Neural progenitor cell (in vitro differentiated cells): ENCODE measurements around the gene CBL.

Experiments
- CTCF ChIP-seq: fragments of 200-600 bp; sonication (generic); IDR thresholded peaks from 2 replicates; pipeline ENCODE4 v1.5.1; 2017; ENCODE audit warnings: antibody characterized with exemption, mild to moderate bottlenecking
- EZH2 ChIP-seq: fragments of 200-600 bp; sonication (generic); IDR thresholded peaks from 2 replicates; pipeline ENCODE4 v1.6.1; 2017; ENCODE audit warnings: antibody characterized with exemption, mild to moderate bottlenecking, moderate library complexity

- no peak for TF ChIP-seq CTCF
- no peak for TF ChIP-seq EZH2
These were observed 146.7 kb downstream of the CBL start for GRCh38 chr11:119352857-119353260.
